NOMO-1 treated with DMSO at 0.1 percent for 48 hours (cell line): Measurements from ENCODE around the gene MYOZ2.
A peak's percentile ranks its signal among the peaks of the same experiment; 100 is the strongest.

ENCODE experiments used
- DNase-seq: peaks from one replicate; lab custom pipeline; 2025; ENCODE audit not compliant: unreplicated experiment; lab: John Stamatoyannopoulos, UW

MYOZ2 gene

DNA sequence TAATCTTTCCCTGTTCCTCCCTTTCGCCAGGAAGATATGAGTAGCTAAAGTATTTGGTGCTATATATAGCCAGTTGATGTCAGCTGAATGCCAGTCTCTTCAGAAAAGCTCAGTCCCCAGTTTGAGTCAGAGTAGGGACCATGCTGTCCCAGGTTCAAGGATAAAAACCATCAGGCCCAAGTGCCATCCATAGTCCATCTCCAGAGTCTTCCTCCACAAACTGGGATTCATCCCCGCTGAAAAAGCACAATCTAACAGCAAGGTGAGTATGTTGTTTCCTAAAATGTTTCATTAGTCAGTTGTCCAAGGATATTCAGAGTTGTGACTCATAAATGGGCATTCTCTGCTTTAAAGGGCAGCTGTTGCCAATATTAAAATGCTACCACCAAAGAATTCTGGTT lies at the start of gene MYOZ2:
MYOZ2 (plus strand) TSS at position 112 of the 401 bp plus-strand sequence. CDS start 694 bp downstream, outside the sequence.
- DNase-seq, result no peak

DNA sequence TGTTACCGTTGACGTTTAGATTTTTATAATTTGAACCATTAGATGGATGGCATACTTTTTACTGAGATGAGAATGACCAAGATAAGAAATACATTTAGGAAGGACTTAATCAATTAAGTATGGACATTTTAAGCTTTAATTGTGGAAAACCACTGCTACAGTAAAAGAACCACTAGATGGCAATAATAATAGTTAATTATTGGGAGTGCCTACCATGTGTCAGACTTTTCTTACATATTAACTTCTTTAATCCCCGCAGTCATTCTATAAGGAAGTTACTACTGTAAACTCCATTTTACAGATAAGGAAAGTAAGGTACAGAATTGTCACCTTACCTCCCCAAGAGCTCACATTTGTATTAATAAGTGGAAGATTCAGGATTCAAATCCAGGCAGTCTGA lies 48.5 kb upstream of the MYOZ2 start:
- no peak for DNase-seq

GRCh38 chr4:119087656-119088055 lies 48.0 kb upstream of the MYOZ2 start:
- DNase-seq, result no peak

DNA sequence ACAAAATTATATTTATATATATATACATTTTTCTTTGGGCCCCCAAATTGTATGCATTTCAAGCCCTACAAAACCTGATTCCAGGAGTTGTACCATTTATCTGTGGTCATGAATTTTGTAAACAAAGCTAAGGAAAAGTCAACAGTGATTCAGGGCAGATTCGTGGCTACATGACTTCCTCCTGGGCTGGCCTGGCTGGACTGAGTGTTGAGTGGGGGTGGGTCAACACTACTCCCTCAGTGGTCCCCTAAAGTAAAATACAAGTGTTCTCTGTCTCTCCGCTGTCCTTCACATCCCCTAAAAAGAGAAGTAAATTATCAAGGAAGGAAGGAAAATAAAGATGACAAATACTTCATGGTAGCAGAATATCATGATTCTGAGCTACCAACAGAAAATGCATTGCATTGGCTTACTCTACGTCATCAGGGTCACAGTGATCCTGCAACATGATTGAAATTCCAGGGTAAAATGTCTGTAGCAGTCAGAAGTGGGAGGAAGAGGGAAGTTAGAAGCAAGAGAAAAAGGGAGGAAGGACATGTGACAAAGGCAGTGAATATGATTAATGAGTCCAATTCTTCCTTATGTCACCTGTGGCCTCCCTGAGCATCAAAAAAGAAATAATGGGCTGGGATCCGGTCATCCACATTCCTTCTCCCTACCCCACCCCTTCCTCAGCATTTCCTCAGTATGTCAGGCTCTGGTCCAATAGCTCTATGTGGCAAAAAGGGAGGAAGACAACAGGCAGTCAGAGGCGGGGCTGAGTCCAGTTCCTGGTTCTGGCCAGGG lies 42.4 kb upstream of the MYOZ2 start:
- no peak for DNase-seq

GRCh38 chr4:119097282-119097900 lies 38.2 kb upstream of the MYOZ2 start:
- DNase-seq, result no peak

- DNase-seq, result no peak
Observed at GRCh38 chr4:119098306-119098705, 37.3 kb upstream of the MYOZ2 start.

DNA sequence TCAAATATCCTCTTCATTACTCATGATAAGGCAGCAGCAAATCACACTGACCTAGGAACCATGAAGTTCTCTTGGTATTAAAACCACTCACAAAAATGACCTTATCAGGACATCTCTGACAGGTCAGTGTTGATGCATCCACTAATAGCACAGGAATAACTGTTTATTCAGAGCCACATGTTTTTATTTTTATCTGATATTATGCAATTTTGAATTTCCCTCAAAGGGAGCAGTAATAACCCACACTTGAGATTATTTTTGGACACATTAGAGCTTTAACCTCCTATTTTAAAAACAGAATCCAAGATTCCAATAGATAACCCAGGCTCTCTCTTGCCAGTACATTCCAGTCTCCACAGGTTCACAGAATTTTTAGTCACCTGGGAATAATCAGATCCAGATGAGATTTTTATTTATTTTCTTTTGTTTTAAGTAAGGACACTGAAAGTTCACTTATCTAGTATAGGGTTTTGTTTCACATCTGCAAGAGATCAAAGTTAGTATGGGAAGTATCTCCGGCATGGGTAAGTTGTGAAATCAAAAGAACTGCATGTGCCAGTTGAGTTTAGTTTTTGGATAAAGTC lies 36.3 kb upstream of the MYOZ2 start:
- DNase-seq, result peak; percentile 54

DNA sequence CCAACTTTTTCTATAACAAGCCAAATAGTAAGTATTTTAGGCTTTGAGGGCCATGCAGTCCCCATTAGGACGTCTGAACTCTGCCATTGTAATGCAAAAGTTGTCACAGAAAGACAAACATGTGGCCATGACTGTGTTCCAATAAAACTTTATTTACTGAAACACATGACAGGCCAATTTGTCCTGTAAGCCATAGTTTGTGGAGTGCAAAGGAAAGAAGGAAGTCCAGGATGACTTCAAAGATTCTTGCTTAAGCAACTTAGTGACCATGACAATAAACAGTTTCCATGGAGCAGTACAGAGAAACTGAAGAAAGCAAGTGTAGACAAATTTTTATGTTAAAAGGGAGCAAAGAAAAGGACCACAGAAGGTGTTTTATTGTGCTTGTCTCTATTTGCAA lies 35.0 kb upstream of the MYOZ2 start:
- DNase-seq, result peak; percentile 49

DNA sequence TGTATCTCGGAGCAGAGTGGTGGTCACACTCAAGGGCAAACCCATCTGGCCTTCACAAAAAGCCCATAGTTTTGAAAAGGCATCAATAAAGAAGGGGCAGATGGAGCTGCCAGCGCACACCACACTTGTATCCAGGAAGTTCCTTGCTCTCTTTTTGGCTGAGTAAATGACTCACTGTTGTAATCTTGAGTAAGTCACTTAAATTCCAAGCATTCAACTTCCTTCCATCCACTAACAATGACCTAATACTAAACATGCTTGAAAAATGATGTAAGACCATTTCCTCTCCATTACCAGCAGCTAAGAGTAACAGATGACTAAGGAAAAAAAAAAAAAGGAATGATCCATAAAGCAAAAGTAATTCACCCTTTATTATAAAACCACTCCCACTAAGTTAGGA lies 32.4 kb upstream of the MYOZ2 start:
- peak; percentile 91 for DNase-seq

- DNase-seq, result no peak
Observed at GRCh38 chr4:119104644-119105273, 30.9 kb upstream of the MYOZ2 start.

GRCh38 chr4:119105605-119106004 lies 30.0 kb upstream of the MYOZ2 start:
- peak; percentile 53 for DNase-seq

DNA sequence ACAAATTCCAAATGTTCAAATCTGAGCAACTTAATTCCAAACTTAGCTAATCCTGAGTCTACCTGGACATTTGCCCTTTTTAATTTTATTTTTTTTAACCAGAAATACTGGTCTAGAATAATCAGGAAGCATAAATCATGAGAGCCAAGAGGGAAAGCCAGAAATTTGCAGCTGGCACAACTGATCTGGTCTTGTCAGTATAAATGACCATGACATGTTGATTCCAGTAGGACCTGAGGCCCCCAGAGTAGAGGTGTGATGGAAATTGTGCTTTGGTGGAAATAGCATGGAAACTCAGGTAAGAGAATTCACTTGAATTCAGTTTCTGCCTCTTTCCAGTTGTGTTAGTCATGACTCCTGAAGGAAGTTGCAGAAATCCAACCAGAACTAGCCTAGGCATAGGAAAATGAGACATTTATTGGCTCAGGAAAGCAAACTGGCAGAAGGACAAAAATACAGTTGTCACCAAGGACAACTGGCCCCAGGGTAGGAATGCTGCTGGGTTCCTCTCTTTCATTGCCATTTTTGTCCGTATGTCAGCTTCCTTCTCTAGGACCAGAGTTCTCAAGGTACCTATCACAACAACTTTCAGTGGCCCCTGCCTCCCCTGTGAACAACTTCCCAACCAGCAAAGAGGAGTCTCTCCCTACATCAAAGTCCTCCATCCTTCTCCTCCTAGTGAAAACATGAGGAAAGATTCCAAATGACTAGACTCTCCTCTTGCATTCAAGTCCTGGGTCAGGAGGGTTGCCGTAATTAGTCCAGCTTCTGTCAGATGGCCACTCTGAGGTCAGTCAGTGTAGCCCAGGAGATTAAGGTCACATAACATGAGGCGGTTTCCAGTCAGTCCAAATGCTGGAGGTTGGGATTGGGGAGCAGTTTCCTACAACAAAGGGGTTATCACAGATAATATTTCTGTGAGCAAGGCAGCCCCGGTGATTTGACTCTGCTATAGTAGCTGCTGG lies 29.3 kb upstream of the MYOZ2 start:
- no peak for DNase-seq

DNA sequence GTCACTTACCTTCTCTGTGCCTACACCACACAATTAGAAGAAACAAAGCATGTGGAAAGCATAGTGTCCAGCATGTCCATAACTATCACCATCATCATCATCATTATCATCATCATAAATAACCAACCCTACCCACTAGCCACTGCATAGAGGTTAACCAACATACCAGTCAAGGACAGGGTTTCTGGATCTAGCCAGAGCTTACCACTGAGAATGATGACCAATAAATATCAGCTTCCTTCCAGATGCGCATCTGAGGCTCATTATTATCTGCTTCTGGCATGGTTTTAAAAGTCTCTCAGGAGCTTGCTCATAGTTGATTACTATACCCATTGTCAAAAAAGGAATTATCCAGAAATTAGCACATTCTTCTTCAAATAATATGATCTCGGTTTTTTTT lies 25.5 kb upstream of the MYOZ2 start:
- no peak for DNase-seq

DNA sequence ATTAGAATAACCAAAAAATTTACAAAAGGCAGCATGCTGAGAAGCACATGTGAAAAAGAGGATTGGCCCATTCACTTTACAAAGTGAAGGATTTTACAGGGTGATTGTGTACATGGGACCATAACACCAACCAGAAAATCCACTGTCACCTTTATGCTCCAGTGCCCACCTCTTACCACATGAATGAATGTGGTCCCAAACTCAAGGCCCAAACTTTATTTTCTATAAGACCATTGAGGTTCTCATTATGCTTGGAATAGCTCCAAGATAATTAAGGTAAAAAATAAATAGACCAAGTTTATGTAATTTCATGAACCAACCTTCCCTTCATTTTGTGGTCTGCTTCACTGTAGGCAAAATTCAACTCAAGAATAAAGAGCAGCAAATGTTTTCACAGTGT lies 24.3 kb upstream of the MYOZ2 start:
- DNase-seq, result no peak

DNA sequence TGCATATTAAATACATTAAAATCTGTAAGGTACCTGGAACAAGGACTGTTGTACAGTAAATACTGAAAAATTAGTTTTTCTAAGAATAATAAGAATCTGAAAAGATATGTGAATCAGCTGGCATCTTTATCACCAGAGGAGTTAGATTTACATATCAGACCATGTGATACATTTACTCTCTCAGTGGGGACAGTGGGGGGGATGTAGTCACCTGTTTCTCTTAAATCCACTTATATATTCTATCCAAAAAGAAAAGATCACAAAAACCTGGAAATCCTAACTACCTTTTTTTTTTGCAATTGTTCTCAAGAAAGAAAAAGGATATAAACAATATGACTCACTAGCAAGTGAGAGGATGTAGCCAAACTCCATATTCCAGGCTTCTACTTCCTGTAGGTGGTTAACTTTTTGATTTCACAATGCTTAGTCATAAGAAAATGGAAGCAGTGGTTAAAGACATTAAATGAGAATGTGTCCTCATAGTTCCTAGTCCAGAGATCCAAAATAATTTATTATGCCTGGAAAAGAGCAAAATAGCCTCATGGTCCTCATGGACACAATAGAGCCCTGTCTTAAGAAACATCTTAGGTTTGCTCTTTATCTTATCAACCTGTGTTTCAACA lies 22.5 kb upstream of the MYOZ2 start:
- peak; percentile 92 for DNase-seq

- DNase-seq, result no peak
Observed at GRCh38 chr4:119116021-119116420, 19.6 kb upstream of the MYOZ2 start.

GRCh38 chr4:119116925-119117900 lies 18.4 kb upstream of the MYOZ2 start:
- DNase-seq, result no peak

GRCh38 chr4:119118397-119118796 lies 17.2 kb upstream of the MYOZ2 start:
- DNase-seq, result no peak

DNA sequence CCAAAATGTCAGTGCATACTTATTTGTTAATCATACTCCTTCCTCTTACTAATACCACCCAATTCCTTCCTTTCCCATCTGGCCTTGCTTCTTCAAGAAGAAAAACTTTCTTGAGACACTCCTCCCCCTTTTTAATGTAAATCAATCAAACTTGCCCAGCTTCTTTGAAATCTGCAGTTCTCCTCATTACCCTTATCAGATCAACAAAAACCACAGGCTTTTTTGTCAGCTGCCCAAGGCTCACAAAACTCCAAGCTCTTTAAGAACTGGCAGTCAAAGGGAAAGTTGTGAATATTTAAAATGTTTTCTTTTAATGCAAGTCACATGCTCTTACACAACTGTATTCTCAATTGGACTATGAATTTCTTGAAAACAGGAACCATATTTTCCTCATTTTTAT lies 11.3 kb upstream of the MYOZ2 start:
- peak; percentile 36 for DNase-seq
